Type B pancreatic cell (in vitro differentiated cells): ENCODE data around the gene TXLNG. TPM values are rescaled to one million over a fixed set of nuclear protein-coding genes. Genes with fewer than 3 reads are reported as not detected.

Experiments
- DNase-seq: peaks from one replicate; pipeline ENCODE4 v3.0.0; 2021; ENCODE audit warnings: mixed read lengths; ENCODE audit not compliant: unreplicated experiment; ENCODE audit errors: extremely low spot score
- H3K27ac Mint-ChIP-seq: 2 replicates; pipeline ENCODE4 v1.8.0; 2021; ENCODE audit warnings: mild to moderate bottlenecking, mixed read lengths
- H3K27me3 Mint-ChIP-seq: 2 replicates; pipeline ENCODE4 v1.8.0; 2021; ENCODE audit warnings: mixed read lengths
- H3K36me3 Mint-ChIP-seq: 2 replicates; pipeline ENCODE4 v1.8.0; 2021; ENCODE audit warnings: mixed read lengths
- H3K4me1 Mint-ChIP-seq: one replicate; pipeline ENCODE4 v1.8.0; 2021; ENCODE audit warnings: mixed read lengths; ENCODE audit not compliant: unreplicated experiment
- H3K4me3 Mint-ChIP-seq: 2 replicates; pipeline ENCODE4 v1.8.0; 2021; ENCODE audit warnings: mild to moderate bottlenecking, mixed read lengths
- H3K9me3 Mint-ChIP-seq: 2 replicates; pipeline ENCODE4 v1.8.0; 2021; ENCODE audit warnings: mixed read lengths
- CTCF ChIP-seq: fragments of 200-600 bp; sonication (generic); conservative IDR thresholded peaks from 2 replicates; pipeline ENCODE4 v1.5.0; 2021; ENCODE audit warnings: antibody characterized with exemption, mild to moderate bottlenecking
- long read RNA-seq: library from polyadenylated mRNA; unstranded; transcript quantifications from one replicate; pipeline ENCODE4 v2.0.0, GENCODE V29; 2020
- total RNA-seq: library from RNA; stranded (reverse); gene quantifications from 2 replicates; pipeline ENCODE4 v1.2.1, GENCODE V29; 2021; ENCODE audit warnings: low replicate concordance

Gene TXLNG
- 24.5 and 27.3 TPM in 2 replicates for total RNA-seq
- long read RNA-seq, full-length matches to known transcripts: 10 of 52 reads
- long read RNA-seq, partial matches to known transcripts: 30 of 52 reads
- long read RNA-seq, other reads (novel, unspliced or antisense): 12 of 52 reads

GRCh38 chrX:16786139-16786790 is at the start of gene TXLNG:
Gene TXLNG, plus strand, starts transcription at chrX:16786466. Its CDS starts 22 bp downstream, at chrX:16786488.
- peak within 1 kb of the TSS; percentile 95 for H3K4me3 Mint-ChIP-seq
- peak; percentile 99 for DNase-seq
- peak within 1 kb of the TSS; percentile 92 for H3K27ac Mint-ChIP-seq
- H3K27me3 Mint-ChIP-seq: no peaks in the 10 kb centered on the region
- H3K36me3 Mint-ChIP-seq: peaks cover 4% of the 10 kb centered on the region
- no peak for TF ChIP-seq CTCF
- no peaks in the 10 kb centered on the region for H3K9me3 Mint-ChIP-seq
- H3K4me1 Mint-ChIP-seq: peaks cover 12% of the 10 kb centered on the region

GRCh38 chrX:16737024-16737423 is 49.2 kb upstream of the TXLNG start:
- Mint-ChIP-seq H3K4me3 (no peak overlapping the region), H3K36me3 (peaks cover 41% of the 10 kb centered on the region), H3K9me3 (no peaks in the 10 kb centered on the region), H3K4me1 (no peaks in the 10 kb centered on the region), H3K27me3 (no peaks in the 10 kb centered on the region), H3K27ac (no peak overlapping the region)
- TF ChIP-seq CTCF: no peak
- no peak for DNase-seq

- Mint-ChIP-seq H3K27ac (no peak overlapping the region), H3K4me1 (no peaks in the 10 kb centered on the region), H3K27me3 (no peaks in the 10 kb centered on the region), H3K9me3 (no peaks in the 10 kb centered on the region), H3K4me3 (no peak overlapping the region), H3K36me3 (peaks cover 44% of the 10 kb centered on the region)
- no peak for TF ChIP-seq CTCF
- DNase-seq: no peak
Observed at GRCh38 chrX:16739574-16739973, 46.7 kb upstream of the TXLNG start.

- TF ChIP-seq CTCF: no peak
- DNase-seq: no peak
- H3K27ac Mint-ChIP-seq: no peak overlapping the region
Observed at GRCh38 chrX:16743604-16744325, 42.5 kb upstream of the TXLNG start.

GRCh38 chrX:16745102-16745501 is 41.2 kb upstream of the TXLNG start:
- no peak for DNase-seq
- no peaks in the 10 kb centered on the region for H3K9me3 Mint-ChIP-seq
- no peak overlapping the region for H3K4me3 Mint-ChIP-seq
- H3K4me1 Mint-ChIP-seq: no peaks in the 10 kb centered on the region
- peaks cover 32% of the 10 kb centered on the region for H3K36me3 Mint-ChIP-seq
- no peak overlapping the region for H3K27ac Mint-ChIP-seq
- TF ChIP-seq CTCF: no peak
- H3K27me3 Mint-ChIP-seq: no peaks in the 10 kb centered on the region

More at GRCh38 chrX:16743604-16744325, 42.5 kb upstream of the TXLNG start:
- H3K4me3 Mint-ChIP-seq: no peak overlapping the region
- no peaks in the 10 kb centered on the region for H3K9me3 Mint-ChIP-seq
- H3K4me1 Mint-ChIP-seq: no peaks in the 10 kb centered on the region
- no peaks in the 10 kb centered on the region for H3K27me3 Mint-ChIP-seq
- peaks cover 37% of the 10 kb centered on the region for H3K36me3 Mint-ChIP-seq
